GM18867 (cell line): Measurements from ENCODE around the gene TFEB.
"Not testable (repeated sequence)": the region's sequence is repeated elsewhere in the genome, so short reads cannot be mapped to it uniquely, and the experiment has no call there.

ENCODE experiments used
- ATAC-seq: cut with Tn5 transposase; IDR thresholded peaks from one replicate; pipeline ENCODE4 v1.9.1; 2021; ENCODE audit warnings: mild to moderate bottlenecking, moderate library complexity; ENCODE audit not compliant: unreplicated experiment

TFEB gene

GRCh38 chr6:41766043-41766664 is 30.7 kb upstream of the TFEB start:
- ATAC-seq, result not testable (repeated sequence)

GRCh38 chr6:41763470-41763869 is 28.1 kb upstream of the TFEB start:
- ATAC-seq, result no peak

GRCh38 chr6:41759905-41760579 is 24.6 kb upstream of the TFEB start:
- ATAC-seq, result no peak

- no peak for ATAC-seq
These were observed 23.9 kb upstream of the TFEB start for GRCh38 chr6:41759106-41759904.

GRCh38 chr6:41758641-41759035 is 23.2 kb upstream of the TFEB start:
- no peak for ATAC-seq

GRCh38 chr6:41757931-41758640 is 22.7 kb upstream of the TFEB start:
- ATAC-seq, result no peak

GRCh38 chr6:41757271-41757670 is 21.9 kb upstream of the TFEB start:
- no peak for ATAC-seq

GRCh38 chr6:41756354-41756753 is 20.9 kb upstream of the TFEB start:
- no peak for ATAC-seq

GRCh38 chr6:41755895-41756294 is 20.5 kb upstream of the TFEB start:
- ATAC-seq, result no peak

- ATAC-seq, result no peak
These were observed 15.0 kb upstream of the TFEB start for GRCh38 chr6:41750374-41750773.

- ATAC-seq, result no peak
These were observed 13.1 kb upstream of the TFEB start for GRCh38 chr6:41748542-41748941.

- ATAC-seq, result no peak
These were observed 12.7 kb upstream of the TFEB start for GRCh38 chr6:41748102-41748477.

- no peak for ATAC-seq
These were observed 12.1 kb upstream of the TFEB start, which contains the start of gene PGC for GRCh38 chr6:41747256-41748101. Gene PGC (minus strand): TSS chr6:41747397. CDS start chr6:41747334, 63 bp downstream.

GRCh38 chr6:41746107-41746506 is 10.7 kb upstream of the TFEB start:
- no peak for ATAC-seq

- no peak for ATAC-seq
These were observed 8.9 kb upstream of the TFEB start for GRCh38 chr6:41744236-41744787.

GRCh38 chr6:41743406-41744235 is 8.2 kb upstream of the TFEB start:
- ATAC-seq, result no peak

GRCh38 chr6:41741625-41742490 is 6.5 kb upstream of the TFEB start:
- ATAC-seq, result no peak
